ENCODE measurements around the gene FBXL19. TPM values are rescaled to one million over a fixed set of nuclear protein-coding genes. Genes with fewer than 3 reads are reported as not detected.

The FBXL19 gene
- total RNA-seq, 1 donor: 9.8 TPM

DNA sequence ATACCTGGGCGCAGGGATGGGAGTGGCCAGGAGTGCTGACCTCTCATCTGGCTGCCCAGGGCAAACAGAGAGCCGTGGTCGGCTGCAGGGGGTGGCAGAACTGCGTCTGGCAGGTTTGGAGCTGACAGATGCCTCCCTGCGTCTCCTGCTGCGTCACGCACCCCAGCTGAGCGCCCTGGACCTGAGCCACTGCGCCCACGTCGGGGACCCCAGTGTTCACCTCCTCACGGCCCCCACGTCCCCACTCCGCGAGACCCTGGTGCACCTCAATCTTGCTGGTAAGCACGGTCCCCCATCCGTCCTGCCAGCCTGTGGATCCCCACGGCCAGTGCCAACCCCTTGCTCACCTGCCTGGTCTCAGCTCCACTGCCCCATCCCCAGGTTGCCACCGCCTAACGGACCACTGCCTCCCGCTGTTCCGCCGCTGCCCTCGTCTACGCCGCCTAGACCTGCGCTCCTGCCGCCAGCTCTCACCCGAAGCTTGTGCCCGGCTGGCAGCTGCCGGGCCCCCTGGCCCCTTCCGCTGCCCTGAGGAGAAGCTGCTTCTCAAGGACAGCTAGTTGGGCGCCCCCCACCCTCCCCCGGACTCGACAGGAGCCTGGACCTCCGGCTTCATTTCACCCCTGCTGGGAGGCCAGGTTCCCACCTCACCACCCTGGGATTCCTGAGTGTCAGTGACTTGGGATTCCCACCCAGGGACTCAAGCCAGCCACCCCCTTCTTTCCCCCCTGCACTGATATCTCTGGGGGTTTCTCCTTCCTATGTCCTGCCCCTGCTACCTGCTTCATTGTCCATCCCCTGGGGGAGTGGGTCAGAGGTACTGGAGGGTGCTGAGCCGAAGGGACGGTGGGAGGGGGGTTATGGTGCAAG lies 23.5 kb downstream of the FBXL19 start:
- TF ChIP-seq, protein P1, sequence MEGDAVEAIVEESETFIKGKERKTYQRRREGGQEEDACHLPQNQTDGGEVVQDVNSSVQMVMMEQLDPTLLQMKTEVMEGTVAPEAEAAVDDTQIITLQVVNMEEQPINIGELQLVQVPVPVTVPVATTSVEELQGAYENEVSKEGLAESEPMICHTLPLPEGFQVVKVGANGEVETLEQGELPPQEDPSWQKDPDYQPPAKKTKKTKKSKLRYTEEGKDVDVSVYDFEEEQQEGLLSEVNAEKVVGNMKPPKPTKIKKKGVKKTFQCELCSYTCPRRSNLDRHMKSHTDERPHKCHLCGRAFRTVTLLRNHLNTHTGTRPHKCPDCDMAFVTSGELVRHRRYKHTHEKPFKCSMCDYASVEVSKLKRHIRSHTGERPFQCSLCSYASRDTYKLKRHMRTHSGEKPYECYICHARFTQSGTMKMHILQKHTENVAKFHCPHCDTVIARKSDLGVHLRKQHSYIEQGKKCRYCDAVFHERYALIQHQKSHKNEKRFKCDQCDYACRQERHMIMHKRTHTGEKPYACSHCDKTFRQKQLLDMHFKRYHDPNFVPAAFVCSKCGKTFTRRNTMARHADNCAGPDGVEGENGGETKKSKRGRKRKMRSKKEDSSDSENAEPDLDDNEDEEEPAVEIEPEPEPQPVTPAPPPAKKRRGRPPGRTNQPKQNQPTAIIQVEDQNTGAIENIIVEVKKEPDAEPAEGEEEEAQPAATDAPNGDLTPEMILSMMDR (IDR thresholded peaks at IDR 0.05; ENCODE audit: insufficient read depth, low read length): no peak
- no peak for DNase-seq (ENCODE audit: low read depth)
- H3K4me3 ChIP-seq (ENCODE audit: low read depth, low read length): no peak overlapping the region

DNA sequence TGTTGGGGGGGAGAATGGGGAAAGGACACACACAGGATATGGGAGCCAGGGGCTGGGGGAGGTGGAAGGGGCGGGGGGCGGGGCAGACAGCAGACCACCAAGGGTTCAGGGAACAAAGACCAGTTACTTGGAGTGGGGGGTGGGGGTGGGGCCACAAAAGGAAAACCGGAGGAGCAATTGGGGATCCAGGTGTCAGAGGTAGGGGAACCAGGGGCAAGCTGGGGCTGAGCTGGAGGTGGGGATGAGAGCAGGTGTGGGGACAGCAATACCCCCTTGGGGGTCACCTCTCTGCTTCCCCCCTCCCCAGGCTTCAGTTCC lies 24.1 kb downstream of the FBXL19 start:
- TF ChIP-seq, protein P1 (IDR thresholded peaks at IDR 0.05; ENCODE audit: insufficient read depth, low read length): no peak
- no peak for DNase-seq (ENCODE audit: low read depth)

DNA sequence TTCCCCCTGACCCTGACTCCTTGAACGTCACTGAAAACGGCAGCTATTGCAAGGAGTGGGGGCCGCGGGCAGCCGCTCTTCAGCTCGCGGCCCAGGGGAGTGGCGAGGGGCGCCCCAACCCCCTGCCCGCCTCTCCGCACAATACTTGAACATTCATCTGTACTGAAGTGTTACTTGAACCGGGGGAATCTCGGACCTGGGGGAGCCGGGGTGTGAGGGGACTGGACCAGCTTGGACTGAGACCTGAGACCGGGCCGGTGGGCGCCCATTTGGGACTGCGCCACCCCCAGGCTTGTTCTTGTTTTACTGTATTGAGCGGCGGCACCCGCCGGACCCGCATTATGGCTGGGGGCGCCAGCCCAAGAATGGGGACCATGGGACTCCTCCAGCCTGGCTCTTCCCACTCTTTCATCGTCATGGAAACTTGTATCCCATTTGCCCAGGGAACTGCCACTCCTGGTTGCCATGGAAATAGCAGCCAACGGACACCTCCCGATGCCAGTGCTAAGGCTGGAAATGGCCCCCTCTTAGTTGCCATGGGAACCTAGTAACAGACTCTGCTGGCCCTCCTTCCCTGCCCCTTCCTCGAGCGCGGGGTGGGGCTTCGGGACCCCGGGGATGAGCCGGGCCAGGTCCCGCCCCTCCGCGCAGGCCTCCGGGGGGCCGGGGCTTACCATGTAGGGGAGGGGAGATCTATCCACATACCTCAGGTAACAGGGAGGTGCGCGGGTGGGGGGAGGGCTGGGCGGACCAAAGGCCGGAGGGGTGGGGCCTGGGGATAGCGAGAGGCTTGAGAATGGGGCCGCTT lies 24.7 kb downstream of the FBXL19 start:
- peak; percentile 98 for DNase-seq (ENCODE audit: low read depth)

More for the DNA sequence above, 24.1 kb downstream of the FBXL19 start:
- H3K4me3 ChIP-seq (ENCODE audit: low read depth, low read length): no peak overlapping the region

DNA sequence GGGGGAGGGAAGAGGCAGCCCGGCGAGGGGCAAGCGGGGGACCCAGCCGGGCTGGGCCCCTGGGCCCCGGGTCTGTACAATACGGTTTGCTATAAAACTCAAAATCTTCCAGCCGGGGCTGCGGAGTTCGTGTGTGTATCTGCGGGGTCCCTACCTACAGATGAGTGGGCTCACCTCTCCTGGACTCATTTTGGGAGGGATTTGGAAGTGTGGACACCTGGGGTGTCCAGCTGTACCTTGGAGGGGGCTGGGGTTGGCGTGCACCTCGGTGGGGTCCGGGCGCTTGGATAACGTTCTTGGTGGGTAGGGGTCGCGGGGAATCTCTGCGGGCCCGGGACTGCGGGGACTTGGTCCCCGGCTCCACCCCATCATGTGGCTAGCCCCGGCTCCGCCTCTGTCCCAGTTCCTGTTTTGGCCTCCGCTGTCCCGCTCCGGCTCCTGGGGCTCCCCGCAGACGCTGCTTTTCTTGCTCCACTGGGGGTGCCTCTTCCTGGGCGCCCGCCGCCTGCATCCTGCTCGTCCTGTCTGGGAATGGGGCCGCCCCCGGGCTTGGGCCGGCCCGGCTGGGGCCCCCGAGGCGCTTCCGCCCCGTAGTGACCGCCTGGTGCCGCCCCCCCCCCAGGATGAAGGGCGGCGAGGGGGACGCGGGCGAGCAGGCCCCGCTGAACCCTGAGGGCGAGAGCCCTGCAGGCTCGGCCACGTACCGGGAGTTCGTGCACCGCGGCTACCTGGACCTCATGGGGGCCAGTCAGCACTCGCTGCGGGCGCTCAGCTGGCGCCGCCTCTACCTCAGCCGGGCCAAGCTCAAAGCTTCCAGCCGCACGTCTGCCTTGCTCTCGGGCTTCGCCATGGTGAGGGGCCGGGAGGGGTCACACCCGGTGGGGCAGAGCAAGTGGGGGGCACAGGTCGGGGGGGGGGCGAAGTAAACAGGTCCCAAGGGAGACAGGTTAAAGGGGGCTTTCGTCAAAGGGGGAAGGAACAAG lies 25.6 kb downstream of the FBXL19 start, which contains the start of gene ORAI3:
Gene ORAI3, plus strand, starts transcription at position 402 of the 983 bp plus-strand sequence. Its CDS starts 222 bp downstream, at position 624.
- TF ChIP-seq, protein P1 (IDR thresholded peaks at IDR 0.05; ENCODE audit: insufficient read depth, low read length): no peak
- peak within 1 kb of the TSS; percentile 88 for H3K4me3 ChIP-seq (ENCODE audit: low read depth, low read length)
- peak; percentile 49 for DNase-seq (ENCODE audit: low read depth)

More for the DNA sequence above, 24.7 kb downstream of the FBXL19 start:
- TF ChIP-seq, protein P1 (IDR thresholded peaks at IDR 0.05; ENCODE audit: insufficient read depth, low read length): no peak
- H3K4me3 ChIP-seq (ENCODE audit: low read depth, low read length): peak overlapping the region; percentile 88

DNA sequence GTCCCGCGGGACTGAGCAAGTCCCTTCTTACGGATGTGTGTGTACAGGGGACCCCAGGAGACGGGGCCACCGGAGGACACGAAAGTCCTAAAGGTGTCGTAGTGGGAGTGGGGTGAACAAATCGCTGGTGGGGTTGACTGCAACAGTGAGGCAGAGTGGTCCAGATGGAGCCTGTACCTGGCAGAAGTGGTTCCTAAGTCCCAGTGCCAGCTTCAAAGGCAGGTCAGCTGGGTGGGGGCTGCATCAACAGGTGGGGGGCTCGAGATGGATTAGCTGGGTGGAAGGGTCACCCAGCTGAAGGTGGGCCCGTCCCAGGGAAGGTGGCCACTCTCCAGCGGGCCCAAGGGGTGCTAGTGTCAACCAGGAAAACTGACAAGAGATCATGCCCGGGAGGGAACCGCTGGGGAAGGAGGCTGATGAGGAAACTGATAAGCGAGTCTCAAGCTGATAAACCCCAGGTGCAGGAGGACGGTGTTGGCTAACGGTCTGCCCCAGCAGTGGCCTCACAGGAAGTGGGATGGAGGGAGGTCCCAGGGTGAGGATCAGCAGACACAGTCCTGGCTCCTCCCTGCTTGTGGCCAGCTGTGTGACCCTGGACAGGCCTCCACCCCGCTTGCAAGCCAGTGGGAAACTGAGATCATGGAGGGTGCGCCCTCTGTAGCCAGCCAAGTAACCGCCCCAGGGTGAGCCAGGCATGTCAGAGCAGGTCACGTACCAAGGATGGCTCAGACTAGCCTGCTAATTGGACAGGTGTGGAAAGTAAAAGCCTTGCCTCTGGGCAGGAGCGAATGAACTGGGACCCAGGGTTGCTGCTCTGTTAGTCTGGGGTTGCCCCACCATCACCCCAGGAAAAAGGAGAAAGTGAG lies 26.5 kb downstream of the FBXL19 start:
- TF ChIP-seq, protein P1 (IDR thresholded peaks at IDR 0.05; ENCODE audit: insufficient read depth, low read length): no peak
- peak overlapping the region; percentile 88 for H3K4me3 ChIP-seq (ENCODE audit: low read depth, low read length)
- DNase-seq (ENCODE audit: low read depth): peak; percentile 89
